Stimulated activated CD4-positive, alpha-beta T cell treated with anti-CD3 and anti-CD28 coated beads, Interleukin-2, amount 100 ng/mL, for 4 hours (primary cell): Measurements from ENCODE around the gene MT4.

Experiments used
- DNase-seq: peaks from one replicate; pipeline ENCODE4 v3.0.0-alpha.2; 2020; ENCODE audit warnings: low read depth

Gene MT4

DNA sequence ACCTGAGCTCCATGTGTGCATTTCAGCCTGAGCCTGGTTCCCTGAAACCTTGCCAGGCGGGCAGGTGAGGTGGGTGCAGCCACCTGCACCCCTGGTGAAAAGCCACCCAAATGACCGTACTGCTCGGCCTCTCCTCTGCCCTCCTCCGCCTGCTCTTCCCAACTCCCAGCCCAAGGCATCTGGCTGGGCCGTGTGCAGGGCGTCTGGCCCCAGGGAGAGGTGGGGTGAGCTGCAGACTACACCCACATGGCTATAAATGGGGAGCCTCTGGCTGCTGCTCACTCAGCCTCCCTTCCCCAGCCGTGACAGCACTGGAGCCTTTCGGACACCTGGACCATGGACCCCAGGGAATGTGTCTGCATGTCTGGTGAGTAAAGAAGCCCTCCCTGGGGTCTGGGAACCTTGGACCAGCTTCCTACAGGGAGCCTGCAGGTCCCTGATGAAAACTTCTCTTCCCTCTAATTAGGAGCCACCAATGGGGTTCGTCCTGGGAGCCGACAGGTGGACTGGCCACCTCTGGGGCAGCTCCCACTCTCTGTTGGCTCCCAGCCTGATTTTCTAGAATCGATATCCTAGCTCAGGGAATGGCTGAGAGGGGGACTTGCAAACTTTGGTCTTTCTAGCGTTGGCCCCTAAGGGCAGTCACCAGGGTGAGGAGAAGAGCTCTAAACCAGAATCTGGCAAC, at the start of gene MT4:
Gene MT4, plus strand, starts transcription at position 281 of the 685 bp plus-strand sequence. Its CDS starts 56 bp downstream, at position 337.
- no peak for DNase-seq

DNA sequence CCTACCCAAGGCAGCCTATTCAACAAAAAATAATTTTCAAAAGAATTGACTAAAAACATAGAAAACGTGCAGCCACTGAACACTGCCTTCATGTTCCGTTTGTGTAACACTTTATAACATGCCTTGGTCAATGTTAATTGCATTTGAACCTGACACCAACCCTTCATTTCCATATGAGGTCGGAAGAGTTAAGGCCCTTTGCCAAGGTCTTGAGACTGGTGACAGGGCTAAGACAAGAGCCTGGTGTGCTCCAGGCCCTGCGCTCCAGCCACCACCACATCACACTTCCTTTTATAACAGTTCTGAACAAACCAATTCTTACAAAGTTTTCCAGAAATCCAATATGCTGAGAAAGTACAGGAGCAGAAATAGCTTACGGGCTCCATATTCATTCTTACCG, 49.2 kb upstream of the MT4 start:
- DNase-seq, result no peak

DNA sequence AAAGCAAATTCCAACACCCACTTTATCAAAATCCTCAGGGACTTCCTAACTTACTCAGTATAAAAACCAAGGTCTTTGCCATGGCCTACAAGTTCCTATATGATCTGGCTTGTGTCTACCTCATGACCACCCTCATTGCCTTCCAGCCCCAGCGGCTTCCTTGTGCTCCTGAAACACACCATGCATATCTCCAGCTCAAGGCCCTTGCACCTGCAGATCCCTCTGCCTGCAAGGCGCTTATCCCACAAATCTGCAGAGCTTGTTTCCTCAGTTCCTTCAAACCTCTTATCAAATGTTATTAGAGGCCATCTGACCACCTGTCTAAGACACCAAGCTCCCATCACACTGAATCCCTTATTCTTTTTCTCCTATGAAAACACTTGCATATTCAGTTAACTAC, 47.7 kb upstream of the MT4 start:
- no peak for DNase-seq

DNA sequence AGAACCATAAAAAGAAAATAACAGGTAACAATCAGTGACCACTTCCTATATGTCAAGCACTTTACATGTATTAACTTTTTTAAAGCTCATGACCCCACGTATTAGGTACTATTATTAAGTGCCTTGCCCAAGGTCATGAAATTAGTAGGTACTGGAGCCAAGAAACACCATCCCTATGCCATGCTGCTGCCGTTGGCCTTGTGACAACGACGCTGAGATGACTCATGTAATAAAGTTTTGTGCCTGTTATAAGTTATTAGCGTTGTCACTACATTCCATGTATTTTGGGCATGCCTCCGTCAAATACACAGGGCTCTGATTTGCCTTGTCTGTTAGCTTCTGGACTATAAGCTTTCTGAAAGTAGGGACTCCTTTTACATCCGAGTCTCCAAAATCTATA, 46.4 kb upstream of the MT4 start:
- DNase-seq, result no peak

- DNase-seq, result peak; percentile 88
These were observed 45.2 kb upstream of the MT4 start, which contains the start of gene BBS2 for GRCh38 chr16:56519459-56520250. Gene BBS2 (minus strand): TSS chr16:56520024. CDS start chr16:56519862, 162 bp downstream.

DNA sequence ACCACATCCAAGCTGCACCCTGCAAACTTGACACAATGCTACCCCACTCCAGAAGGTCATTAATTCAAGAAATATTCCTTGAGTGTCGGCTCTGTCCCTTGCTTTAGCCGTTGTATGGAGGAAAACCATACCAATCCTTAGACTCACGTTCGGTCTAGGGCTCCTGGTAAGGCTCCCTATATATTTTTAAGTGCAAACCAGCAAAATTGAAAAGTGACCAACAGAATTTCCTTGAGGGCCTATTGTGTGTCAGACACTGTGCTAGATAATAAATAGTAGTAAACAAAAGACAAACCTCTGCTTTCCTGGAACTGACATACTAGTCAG, 44.7 kb upstream of the MT4 start:
- no peak for DNase-seq

DNA sequence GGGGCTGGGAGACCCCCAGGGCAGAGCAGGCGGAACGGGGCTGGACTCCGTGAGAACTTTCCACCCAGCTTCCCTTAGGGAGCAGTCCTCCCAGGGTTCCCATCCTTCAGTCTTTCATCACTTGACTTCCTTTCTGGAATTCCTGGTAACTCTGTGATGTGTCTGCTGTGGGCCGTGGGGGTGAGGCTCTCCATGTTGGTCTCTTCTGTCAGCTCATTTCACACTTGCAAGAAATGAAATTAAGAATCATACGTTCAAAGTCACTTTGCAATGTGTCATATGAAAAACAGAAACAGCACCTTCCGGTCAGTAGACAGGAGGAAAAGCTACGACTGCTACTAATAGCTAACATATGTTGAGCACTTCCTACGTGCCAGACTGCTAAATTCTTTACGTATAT, 39.6 kb upstream of the MT4 start:
- DNase-seq, result no peak

GRCh38 chr16:56530872-56531271, 34.0 kb upstream of the MT4 start:
- DNase-seq, result no peak

GRCh38 chr16:56532714-56533113, 32.2 kb upstream of the MT4 start:
- no peak for DNase-seq

- no peak for DNase-seq
These were observed 30.0 kb upstream of the MT4 start for GRCh38 chr16:56534847-56535383.

- no peak for DNase-seq
These were observed 26.5 kb upstream of the MT4 start for GRCh38 chr16:56538331-56538730.

DNA sequence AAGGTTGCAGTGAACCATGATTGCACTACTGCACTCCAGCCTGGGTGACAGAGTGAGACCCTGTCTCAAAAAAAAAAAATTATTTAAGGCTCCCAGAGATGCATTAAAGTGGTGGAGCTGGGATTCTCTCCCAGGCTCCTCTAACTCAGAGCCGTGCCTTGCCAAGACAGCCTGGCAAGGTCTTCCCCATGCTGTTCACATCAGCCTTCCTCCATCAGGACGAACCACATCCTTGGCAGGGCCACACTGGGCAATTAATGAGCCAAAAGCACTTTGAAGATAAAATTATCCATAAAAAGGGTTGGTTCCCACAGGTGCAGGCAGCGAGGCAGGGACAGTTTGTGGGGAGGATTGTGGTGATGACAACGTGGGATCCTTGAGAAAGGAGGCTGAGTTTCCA, 25.2 kb upstream of the MT4 start:
- no peak for DNase-seq

DNA sequence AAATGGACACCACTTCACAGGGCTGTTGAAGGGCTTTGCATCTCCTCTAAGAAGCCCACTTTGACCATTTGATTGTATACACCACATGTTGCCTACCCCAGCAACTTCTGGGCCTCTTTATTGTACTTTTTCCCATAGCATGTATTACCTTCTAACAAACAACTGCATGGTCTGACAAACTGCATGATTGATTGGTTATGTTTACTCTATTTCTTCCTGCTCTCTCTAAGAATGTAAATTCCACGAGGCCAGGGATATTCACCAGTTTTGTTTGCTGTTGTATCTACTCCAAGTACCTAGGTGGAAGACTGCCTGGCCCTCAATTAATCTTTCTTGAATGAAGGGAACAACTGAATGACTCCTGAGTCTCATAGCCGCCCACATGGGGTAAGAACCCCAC, 22.8 kb upstream of the MT4 start:
- no peak for DNase-seq

DNA sequence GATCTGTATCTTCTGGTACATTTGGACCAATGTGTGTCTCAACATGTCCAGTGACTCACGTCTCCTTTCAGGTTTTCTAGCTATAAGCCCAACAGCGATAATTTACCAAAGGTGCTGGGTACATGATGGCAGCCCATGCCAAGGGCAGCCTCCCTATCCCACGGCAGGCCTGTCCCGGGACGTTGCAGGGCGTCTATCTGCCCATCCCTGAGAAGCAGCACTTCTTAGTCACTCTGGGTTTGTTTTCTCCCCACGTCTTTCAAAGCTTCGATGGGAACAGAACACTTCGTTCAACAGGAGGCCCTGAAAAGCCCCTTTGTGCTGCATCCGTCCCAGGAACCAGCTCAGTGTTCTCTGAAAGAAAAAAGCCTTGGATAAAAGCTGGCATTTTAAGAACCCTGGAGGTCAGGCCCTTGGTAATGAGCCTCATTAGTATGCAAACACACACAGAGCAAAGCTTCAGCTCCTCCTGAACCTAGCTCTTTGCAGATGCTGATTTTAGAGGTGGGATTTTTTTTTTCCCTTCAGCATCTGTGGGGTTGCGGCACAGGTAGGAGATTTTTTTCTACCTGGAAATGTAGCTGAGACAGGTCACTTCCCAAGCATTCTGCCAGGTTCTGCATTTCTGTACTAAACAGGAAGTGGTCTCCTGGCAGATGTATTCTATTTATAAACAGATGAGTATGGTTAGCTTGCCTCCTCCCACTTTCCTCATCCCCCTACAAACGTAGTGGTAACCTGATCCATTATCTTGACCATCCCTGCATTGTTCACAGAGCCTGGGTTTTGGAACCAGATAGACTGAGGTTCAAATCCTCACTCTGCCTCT, 17.5 kb upstream of the MT4 start:
- no peak for DNase-seq

- DNase-seq, result no peak
These were observed 16.8 kb upstream of the MT4 start for GRCh38 chr16:56547949-56548567.

DNA sequence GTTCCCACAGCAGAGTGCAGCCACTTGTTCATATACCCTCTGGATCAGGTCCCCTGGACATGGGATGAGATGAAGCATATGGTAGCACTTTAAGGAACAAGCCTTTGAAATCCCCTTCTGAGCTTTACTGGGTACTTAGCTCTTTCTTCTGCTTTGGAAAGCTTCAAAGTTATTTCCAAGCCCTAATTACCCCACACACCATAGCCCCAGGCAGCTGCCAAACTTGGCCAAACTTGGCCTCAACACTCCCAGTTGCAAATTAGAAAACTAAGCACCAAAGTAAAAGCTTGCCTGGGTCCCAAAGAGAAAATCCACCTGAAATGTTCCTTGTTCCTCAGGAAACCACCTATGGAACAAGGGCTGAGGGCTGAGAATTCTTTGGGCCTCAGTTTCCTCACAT, 15.7 kb upstream of the MT4 start:
- no peak for DNase-seq

- DNase-seq, result no peak
These were observed 15.0 kb upstream of the MT4 start for GRCh38 chr16:56549744-56550385.

DNA sequence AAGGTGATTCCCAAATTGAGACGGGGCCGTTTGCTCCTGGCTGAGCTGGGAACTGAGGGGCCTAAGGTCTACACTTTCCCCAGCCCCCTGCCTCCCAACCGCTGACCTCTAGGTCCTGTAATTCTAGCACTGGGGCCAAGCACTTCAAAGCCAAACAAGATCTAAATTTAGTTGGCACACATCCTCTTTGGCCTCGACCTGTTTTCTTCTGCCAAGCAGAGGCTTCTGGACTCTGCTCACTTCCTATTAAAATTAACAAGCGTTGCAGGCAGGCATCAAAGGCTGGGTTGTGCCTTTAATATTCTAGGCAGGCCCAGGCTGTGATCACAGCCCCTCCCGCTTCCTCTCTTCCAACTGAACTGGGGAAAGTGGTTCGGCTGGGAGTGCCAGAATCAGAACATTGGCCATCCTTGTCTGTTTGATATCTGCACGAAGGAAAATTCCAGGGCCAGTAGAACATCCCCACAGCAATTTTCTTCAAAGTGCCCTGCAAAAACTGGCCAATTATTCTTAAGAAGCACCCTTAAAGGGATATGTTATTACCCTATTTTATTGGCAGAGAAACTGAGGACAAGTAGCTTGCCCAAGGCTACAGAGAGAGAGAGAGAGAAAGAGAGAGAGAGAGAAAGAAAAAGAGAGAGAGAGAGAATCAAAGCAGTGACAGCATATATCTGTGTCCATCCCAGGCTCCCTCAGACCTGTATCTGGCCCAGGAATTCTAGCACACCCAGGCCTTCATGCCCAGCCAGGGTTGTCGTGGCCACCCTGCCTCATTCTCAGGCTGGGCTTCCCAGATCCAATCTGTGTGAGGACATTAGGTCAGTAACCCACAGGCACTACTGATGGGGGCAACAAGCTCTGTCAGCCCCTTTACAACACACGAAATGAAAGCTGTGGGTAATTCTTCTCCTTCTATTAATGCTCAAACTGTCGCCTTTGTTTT, 12.8 kb upstream of the MT4 start:
- no peak for DNase-seq

- DNase-seq, result no peak
These were observed 10.4 kb upstream of the MT4 start for GRCh38 chr16:56554441-56554840.

GRCh38 chr16:56558024-56558747, 6.7 kb upstream of the MT4 start:
- DNase-seq, result no peak
